ENCODE measurements around the gene PITPNM3.
"Not testable (repeated sequence)": the region's sequence is repeated elsewhere in the genome, so short reads cannot be mapped to it uniquely, and the experiment has no call there.

Gene PITPNM3

GRCh38 chr17:6491071-6491700 is 65.2 kb downstream of the PITPNM3 start:
- no peak for DNase-seq

GRCh38 chr17:6489016-6489550 is 67.3 kb downstream of the PITPNM3 start:
- in situ Hi-C loops (cut with MboI; ENCODE audit: low pct_unique_long_range_greater_than_20kb, low sequenced_read_pairs) = no loop called here
- DNase-seq = no peak

More at GRCh38 chr17:6491071-6491700, 65.2 kb downstream of the PITPNM3 start:
- in situ Hi-C loops (cut with MboI; ENCODE audit: low pct_unique_long_range_greater_than_20kb, low sequenced_read_pairs) = no loop called here

DNA sequence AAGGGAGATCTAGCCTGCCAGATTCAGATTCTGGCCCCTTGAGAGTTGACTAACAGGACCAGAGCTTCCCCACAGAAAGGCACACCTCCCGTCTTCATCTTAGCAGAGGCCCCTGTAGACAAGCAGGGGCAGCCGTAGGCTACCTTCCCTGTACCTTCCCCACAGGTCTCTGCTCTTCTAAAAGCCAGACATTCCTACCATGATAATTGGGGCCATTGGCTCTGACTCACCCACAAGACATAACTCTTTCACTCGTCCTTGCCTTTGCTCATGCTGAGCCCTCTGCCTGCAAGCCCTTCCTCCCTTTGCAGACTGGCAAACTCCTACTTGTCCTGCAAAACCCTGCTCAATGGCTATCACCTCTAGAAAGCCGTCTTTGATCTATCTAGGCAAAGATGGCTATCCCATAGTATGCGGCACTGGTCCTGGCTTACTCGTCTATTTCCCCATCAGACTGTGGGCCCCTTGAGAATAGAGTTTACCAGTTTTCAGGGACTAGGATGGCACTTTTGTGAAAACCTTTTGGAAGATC is 68.3 kb downstream of the PITPNM3 start:
- in situ Hi-C loops (cut with MboI; ENCODE audit: low pct_unique_long_range_greater_than_20kb, low sequenced_read_pairs) = no loop called here
- DNase-seq = no peak

- DNase-seq = no peak
- in situ Hi-C loops (cut with MboI; ENCODE audit: low pct_unique_long_range_greater_than_20kb, low sequenced_read_pairs) = no loop called here
Observed at GRCh38 chr17:6487251-6488007, 68.9 kb downstream of the PITPNM3 start.

DNA sequence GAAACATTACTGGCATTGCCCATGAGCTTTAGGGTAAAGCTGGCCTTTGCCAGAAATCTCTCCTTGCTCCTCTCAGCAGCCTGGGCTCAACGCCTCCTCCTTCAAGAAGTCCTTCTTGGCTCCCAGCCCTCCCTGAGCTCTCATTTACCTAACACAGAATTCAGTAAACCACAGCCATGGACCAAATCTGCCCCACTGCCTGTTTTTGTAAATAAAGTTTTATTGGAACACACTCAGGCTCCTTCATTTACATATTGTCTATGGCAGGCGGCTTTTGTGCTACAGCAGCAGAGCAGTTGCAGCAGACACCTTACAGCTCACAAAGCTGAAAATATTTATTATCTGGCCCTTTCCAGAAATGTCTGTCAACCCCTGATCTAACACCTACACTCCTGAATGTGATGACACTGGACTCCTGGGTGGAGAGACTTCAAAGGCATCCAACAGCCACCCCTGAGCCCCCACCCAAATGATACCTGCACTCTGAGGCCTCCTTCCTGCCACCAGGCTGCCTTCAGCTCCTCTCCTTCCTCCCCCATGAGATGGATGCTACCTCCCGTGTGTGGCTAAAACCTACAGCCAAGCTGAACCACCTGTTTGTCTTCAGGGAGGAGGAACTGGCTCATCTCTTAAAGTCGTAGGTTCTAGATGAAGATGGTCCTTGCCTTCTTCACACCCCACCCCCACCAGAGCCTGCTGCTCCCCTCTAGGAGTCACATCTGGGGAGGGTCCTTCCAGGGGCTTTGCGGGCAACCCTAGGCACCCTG is 70.5 kb downstream of the PITPNM3 start:
- in situ Hi-C loops (cut with MboI; ENCODE audit: low pct_unique_long_range_greater_than_20kb, low sequenced_read_pairs) = no loop called here
- DNase-seq = no peak

GRCh38 chr17:6483507-6483906 is 72.8 kb downstream of the PITPNM3 start:
- in situ Hi-C loops (cut with MboI; ENCODE audit: low pct_unique_long_range_greater_than_20kb, low sequenced_read_pairs) = no loop called here
- no peak for DNase-seq

GRCh38 chr17:6482796-6483195 is 73.6 kb downstream of the PITPNM3 start:
- DNase-seq; in situ Hi-C loops (cut with MboI; ENCODE audit: low pct_unique_long_range_greater_than_20kb, low sequenced_read_pairs): not testable (repeated sequence)

DNA sequence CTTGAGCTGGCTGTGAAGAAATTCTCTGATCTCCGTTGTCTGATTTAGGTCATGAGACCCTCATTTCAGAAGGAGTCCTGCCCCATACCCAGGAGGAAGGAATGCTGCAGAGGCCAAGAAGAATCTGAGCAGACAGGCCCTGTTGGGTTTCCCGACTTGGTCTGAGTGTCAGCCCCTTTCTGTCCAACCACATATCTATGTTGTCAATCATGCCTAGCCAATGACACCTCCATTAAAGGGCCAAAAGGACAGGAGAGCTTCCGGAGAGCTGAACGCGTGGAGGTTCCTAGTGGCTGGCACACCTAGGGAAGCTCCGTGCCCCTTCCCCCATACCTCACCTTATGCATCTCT is 74.3 kb downstream of the PITPNM3 start:
- in situ Hi-C loops (cut with MboI; ENCODE audit: low pct_unique_long_range_greater_than_20kb, low sequenced_read_pairs) = no loop called here
- no peak for DNase-seq

GRCh38 chr17:6480303-6480675 is 76.1 kb downstream of the PITPNM3 start:
- no peak for DNase-seq
- in situ Hi-C loops (cut with MboI; ENCODE audit: low pct_unique_long_range_greater_than_20kb, low sequenced_read_pairs) = no loop called here

DNA sequence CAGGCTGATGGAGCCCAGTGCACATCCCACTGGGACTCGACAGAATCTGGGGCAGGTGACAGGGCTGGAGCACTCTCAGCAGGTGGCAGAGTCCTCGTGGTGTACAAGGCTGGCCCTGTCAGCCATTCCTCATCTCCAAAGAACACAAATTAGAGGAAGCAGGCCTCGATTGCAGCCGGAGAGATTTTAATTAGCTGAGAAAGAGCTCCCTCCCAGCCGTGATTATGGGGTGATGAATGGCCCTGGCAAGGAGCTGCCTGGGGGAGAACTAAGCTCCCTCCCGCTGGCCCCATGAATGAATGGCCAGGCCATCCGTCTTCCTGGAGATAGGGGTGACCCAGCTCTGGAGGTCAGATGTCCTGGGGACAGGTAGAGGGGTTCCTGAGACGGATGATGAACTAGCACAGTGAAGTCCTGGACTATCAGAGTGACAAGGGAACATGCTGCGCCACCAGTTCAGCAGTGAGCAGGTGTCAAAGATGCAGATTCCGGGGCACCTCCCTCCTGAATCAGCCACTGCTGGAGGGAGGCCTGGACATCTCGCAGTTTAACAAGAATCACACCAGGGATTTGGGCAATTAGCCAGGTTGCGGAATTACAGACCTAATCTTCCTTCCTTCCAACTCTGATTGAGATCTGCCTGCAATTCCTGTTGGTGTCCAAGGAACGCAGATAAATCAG is 76.6 kb downstream of the PITPNM3 start:
- in situ Hi-C loops (cut with MboI; ENCODE audit: low pct_unique_long_range_greater_than_20kb, low sequenced_read_pairs) = no loop called here

GRCh38 chr17:6478486-6478885 is 77.9 kb downstream of the PITPNM3 start:
- in situ Hi-C loops (cut with MboI; ENCODE audit: low pct_unique_long_range_greater_than_20kb, low sequenced_read_pairs) = no loop called here
- no peak for DNase-seq

More for the DNA sequence above, 76.6 kb downstream of the PITPNM3 start:
- no peak for DNase-seq

DNA sequence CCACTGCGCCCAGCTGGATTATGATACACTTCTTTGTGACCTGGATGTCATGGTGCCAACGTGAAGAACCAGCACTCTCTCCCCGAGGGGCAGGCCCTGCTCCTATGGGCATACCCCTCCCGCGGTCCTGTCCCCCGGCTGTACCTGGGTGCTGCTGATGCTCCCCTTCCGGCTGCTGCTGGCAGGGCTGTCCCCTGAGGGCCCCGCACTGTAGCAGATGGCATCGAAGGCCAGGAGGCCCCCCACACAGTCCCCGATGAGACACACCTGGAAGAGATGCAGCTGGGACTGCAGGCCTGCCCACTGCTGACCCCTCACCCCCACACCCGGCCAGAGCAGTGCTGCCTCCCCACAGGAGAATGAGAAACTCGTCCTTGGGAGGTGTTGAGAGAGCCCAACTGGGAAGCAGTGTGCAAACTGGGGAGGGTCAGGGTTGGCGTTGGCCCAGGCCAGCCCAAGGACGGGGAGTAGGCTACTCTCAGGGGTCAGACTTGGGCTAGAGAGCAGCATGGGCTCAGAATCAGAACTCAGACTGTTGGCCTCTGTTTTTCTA is 78.4 kb downstream of the PITPNM3 start:
- in situ Hi-C loops (cut with MboI; ENCODE audit: low pct_unique_long_range_greater_than_20kb, low sequenced_read_pairs) = no loop called here
- no peak for DNase-seq

DNA sequence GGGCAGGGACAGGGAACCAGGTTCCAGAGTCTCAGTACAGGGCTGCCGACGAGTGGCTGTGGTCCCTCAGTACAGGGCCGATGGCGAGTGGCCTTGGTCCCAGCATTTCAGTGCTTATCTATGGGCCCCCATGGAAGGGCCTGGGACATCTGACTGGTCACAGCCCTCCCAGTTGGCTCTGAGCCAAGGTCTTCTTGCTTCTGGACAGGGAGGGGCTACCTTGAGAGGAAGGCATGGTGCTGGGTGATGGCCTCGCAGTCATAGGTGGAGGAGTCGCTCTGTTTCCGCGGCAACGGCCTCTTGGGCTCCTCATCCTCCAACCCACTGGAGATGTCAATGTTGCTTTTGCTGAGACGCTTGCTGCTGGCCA is 79.6 kb downstream of the PITPNM3 start:
- no peak for DNase-seq
- in situ Hi-C loops (cut with MboI; ENCODE audit: low pct_unique_long_range_greater_than_20kb, low sequenced_read_pairs) = no loop called here

DNA sequence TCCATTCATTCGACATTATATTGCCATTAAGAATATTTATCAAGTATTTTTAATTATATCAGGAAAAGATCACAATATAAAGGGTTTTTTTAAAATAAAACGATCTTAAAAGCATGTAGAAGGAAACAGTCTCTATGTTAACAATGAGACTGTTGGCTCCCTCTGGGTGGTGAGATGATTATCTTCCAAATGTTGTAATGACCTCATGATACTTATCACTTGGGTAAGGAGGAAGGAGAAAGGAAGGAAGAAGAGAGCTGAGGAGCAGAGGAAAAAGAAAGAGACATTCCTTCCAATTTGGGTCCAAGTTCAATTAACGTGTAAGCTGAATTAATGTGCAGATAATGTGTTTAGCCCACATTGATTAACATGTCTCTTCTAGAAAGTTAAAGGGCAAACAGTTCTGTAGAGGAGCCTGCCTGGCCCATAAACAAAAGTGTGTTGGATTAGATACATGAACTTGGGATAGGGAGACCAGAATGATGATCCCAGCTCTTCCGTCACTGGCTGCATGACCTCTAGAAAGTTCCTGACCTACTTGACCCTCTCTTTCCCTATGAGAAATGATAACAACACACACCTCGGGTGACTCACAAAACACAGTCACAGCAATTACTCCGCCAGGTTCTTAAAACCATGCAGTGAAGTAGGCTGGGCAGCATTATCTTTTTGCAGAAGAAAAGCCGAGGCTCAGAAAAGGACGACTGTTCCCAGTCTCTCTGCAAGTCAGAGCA is 80.1 kb downstream of the PITPNM3 start:
- DNase-seq = no peak
- in situ Hi-C loops (cut with MboI; ENCODE audit: low pct_unique_long_range_greater_than_20kb, low sequenced_read_pairs) = no loop called here

GRCh38 chr17:6475411-6475810 is 80.9 kb downstream of the PITPNM3 start:
- in situ Hi-C loops (cut with MboI; ENCODE audit: low pct_unique_long_range_greater_than_20kb, low sequenced_read_pairs) = no loop called here
- no peak for DNase-seq

DNA sequence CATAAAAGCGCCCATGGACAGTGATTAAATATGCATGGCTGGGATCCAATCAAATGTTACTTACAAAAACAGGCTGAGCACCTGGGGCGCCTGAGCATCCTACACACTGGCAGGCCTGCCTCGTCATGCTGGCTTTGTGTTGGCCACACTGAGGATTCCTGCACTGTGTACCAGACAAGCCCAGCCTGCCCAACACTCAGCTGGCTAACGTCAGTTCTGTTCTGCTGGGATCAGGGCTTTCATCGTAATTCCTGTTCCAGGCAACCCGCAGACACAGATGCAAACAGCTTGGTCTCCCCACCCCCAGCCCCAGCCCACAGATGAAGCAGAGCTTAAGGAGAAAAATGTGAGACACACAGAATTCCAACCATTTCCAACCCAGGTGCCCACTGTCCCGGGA is 81.4 kb downstream of the PITPNM3 start:
- in situ Hi-C loops (cut with MboI; ENCODE audit: low pct_unique_long_range_greater_than_20kb, low sequenced_read_pairs) = loop anchor here (25.0 kb wide), 1 partner anchor 162 kb away; the partner anchor contains the start of genes KIAA0753 and TXNDC17
- no peak for DNase-seq

GRCh38 chr17:6474376-6474775 is 82.0 kb downstream of the PITPNM3 start:
- in situ Hi-C loops (cut with MboI; ENCODE audit: low pct_unique_long_range_greater_than_20kb, low sequenced_read_pairs) = loop anchor here (25.0 kb wide), 1 partner anchor 163 kb away; the partner anchor contains the start of genes KIAA0753 and TXNDC17
- DNase-seq = no peak

DNA sequence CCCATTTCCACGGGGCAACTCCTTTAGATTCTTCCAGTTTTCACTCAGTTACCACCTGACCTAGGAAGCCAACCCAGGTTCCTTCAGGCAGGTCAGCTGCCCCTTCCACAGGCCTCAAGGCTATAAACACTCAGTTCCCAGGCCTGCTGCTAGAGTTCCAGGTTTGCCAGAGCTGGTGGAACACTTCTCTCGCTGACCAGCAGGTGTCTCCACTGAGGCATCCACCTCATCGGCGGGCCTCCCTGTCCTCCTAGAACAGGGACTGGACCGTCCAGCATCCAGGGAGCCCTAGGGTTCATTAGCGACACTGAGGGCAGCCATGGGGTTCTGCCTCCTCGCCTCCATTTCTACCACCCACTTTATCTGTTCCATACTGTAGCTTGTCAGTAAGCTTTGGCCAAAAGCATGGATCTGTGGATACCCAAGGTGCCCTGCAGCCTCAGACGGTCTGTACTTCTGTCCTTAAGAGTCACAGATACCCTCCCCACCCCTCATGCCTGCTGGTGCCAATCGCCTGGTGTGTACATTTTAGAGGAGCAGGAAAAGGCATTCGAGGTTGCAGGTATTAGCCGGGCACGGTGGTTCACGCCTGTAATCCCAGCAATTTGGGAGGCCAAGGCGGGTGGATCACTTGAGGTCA is 83.1 kb downstream of the PITPNM3 start:
- in situ Hi-C loops (cut with MboI; ENCODE audit: low pct_unique_long_range_greater_than_20kb, low sequenced_read_pairs) = loop anchor here (25.0 kb wide), 1 partner anchor 164 kb away; the partner anchor contains the start of genes KIAA0753 and TXNDC17
- DNase-seq = peak; percentile 77

All from KBM-7 (cell line).